ENCODE data around the gene RNF144A.

Gene RNF144A

GRCh38 chr2:7071154-7071553, 153.9 kb downstream of the RNF144A start:
- intact Hi-C loops (cut with DNase I), result no loop called here
- no peak for DNase-seq

GRCh38 chr2:7071916-7072556, 154.8 kb downstream of the RNF144A start:
- DNase-seq, result no peak

GRCh38 chr2:7073901-7074300, 156.7 kb downstream of the RNF144A start:
- intact Hi-C loops (cut with DNase I), result no loop called here
- no peak for DNase-seq

More at GRCh38 chr2:7071916-7072556, 154.8 kb downstream of the RNF144A start:
- intact Hi-C loops (cut with DNase I), result no loop called here

- DNase-seq, result no peak
- intact Hi-C loops (cut with DNase I), result no loop called here
Measured at GRCh38 chr2:7075834-7076233, 158.6 kb downstream of the RNF144A start.

- DNase-seq, result no peak
- intact Hi-C loops (cut with DNase I), result no loop called here
Measured at GRCh38 chr2:7077660-7078267, 160.6 kb downstream of the RNF144A start.

- DNase-seq, result no peak
Measured at GRCh38 chr2:7083580-7084509, 166.6 kb downstream of the RNF144A start.

GRCh38 chr2:7084601-7085000, 167.4 kb downstream of the RNF144A start:
- intact Hi-C loops (cut with DNase I), result no loop called here
- DNase-seq, result no peak

More at GRCh38 chr2:7083580-7084509, 166.6 kb downstream of the RNF144A start:
- intact Hi-C loops (cut with DNase I), result no loop called here

GRCh38 chr2:7089284-7089683, 172.1 kb downstream of the RNF144A start:
- intact Hi-C loops (cut with DNase I), result no loop called here
- peak in 1 of 42 donors; percentile 29 for DNase-seq

- intact Hi-C loops (cut with DNase I), result no loop called here
- peak in 1 of 42 donors; percentile 25 for DNase-seq
Measured at GRCh38 chr2:7089898-7090510, 172.8 kb downstream of the RNF144A start.

GRCh38 chr2:7093376-7093775, 176.2 kb downstream of the RNF144A start:
- intact Hi-C loops (cut with DNase I), result no loop called here
- no peak for DNase-seq

Measured in head of caudate nucleus (tissue), 42 donors.